ENCODE data around the gene DKKL1.
A peak's percentile ranks its signal among the peaks of the same experiment; 100 is the strongest.

Gene DKKL1

DNA sequence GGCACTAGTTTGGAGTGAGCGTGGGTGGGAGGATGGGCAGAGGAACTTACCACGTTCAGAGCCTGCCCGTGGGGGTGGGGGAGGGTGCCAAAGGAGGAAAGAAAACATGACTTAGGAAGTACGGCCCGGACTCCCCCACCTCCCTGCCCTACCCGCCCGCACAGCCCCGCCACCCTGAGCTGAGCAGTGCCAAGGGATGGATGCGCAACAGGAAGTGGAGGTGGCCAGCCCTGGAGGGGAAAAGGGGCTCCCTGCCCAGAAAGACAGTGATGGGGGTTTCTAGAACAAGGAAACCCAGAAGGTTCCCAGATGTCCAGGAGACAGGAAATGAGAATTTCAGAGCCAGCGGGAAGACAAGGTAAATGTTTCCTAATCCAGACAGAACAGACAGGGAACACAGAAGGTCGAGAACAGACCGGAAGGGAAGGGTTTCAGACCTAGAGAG lies 7.7 kb upstream of the DKKL1 start:
- Histone ChIP-seq H3K27ac (ENCODE audit: low read length) (peak overlapping the region; percentile 27), H3K27me3 (ENCODE audit: low read depth, low read length) (no peaks in the 10 kb centered on the region), H3K9me3 (ENCODE audit: control insufficient read depth in 1 of 2, low read length in 2 of 2) (no peaks in the 10 kb centered on the region), H3K4me1 (ENCODE audit: control insufficient read depth in 1 of 2, insufficient read depth in 2 of 2, low read length in 2 of 2) (peaks cover 0 to 19% of the 10 kb centered on the region in 2 donors), H3K36me3 (ENCODE audit: control insufficient read depth in 1 of 2, insufficient read depth in 2 of 2, low read length in 2 of 2) (peaks cover 4 to 40% of the 10 kb centered on the region in 2 donors), H3K4me3 (ENCODE audit: low read depth in 1 of 2, low read length in 2 of 2) (no peak overlapping the region)

DNA sequence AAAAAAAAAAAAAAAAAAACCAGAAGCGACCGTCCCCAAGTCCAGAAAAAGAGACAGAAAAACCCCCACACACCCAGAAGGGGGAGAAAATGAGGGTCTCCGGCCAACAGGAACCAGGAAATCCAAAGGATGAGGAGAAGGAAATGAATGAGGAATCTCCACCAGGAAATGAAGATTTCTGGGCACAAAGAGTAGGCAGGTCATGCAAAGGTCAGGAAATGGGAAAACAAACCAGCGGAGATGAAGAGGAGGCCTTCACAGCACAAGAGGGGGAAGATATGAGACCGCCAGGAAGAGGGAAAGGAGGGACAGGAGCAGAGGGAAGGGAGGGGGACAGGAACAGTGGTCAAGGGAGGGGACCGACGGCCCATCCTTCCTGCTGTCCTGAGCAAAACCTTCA lies 7.3 kb upstream of the DKKL1 start:
- Histone ChIP-seq H3K27ac (ENCODE audit: low read length) (peak overlapping the region; percentile 27), H3K36me3 (ENCODE audit: control insufficient read depth in 1 of 2, insufficient read depth in 2 of 2, low read length in 2 of 2) (peaks cover 1 to 36% of the 10 kb centered on the region in 2 donors), H3K4me1 (ENCODE audit: control insufficient read depth in 1 of 2, insufficient read depth in 2 of 2, low read length in 2 of 2) (peaks cover 0 to 19% of the 10 kb centered on the region in 2 donors), H3K27me3 (ENCODE audit: low read depth, low read length) (no peaks in the 10 kb centered on the region), H3K4me3 (ENCODE audit: low read depth in 1 of 2, low read length in 2 of 2) (no peak overlapping the region), H3K9me3 (ENCODE audit: control insufficient read depth in 1 of 2, low read length in 2 of 2) (no peaks in the 10 kb centered on the region)

DNA sequence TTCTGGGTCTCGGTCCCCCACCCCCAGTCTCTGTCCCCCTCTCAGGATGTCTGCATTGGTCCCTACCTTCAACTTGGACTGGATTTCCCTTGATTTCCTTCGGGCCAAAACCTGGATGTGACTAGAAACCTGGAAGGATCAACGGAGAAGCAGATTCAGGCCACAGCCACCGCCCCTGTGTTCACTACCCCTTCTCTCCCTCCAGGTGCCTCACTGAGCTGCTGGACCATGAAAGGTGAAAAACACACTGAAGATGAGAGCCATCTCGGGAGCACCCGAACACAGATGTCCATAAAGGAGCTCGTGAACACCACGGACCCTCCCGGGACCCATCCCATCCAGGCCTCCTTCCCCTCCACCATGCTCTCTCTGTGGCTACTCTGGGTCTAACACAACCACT lies 6.5 kb upstream of the DKKL1 start:
- Histone ChIP-seq H3K9me3 (ENCODE audit: control insufficient read depth in 1 of 2, low read length in 2 of 2) (no peaks in the 10 kb centered on the region), H3K27me3 (ENCODE audit: low read depth, low read length) (no peaks in the 10 kb centered on the region), H3K27ac (ENCODE audit: low read length) (no peak overlapping the region), H3K4me3 (ENCODE audit: low read depth in 1 of 2, low read length in 2 of 2) (no peak overlapping the region), H3K4me1 (ENCODE audit: control insufficient read depth in 1 of 2, insufficient read depth in 2 of 2, low read length in 2 of 2) (peaks cover 0 to 19% of the 10 kb centered on the region in 2 donors), H3K36me3 (ENCODE audit: control insufficient read depth in 1 of 2, insufficient read depth in 2 of 2, low read length in 2 of 2) (peaks cover 0 to 33% of the 10 kb centered on the region in 2 donors)

DNA sequence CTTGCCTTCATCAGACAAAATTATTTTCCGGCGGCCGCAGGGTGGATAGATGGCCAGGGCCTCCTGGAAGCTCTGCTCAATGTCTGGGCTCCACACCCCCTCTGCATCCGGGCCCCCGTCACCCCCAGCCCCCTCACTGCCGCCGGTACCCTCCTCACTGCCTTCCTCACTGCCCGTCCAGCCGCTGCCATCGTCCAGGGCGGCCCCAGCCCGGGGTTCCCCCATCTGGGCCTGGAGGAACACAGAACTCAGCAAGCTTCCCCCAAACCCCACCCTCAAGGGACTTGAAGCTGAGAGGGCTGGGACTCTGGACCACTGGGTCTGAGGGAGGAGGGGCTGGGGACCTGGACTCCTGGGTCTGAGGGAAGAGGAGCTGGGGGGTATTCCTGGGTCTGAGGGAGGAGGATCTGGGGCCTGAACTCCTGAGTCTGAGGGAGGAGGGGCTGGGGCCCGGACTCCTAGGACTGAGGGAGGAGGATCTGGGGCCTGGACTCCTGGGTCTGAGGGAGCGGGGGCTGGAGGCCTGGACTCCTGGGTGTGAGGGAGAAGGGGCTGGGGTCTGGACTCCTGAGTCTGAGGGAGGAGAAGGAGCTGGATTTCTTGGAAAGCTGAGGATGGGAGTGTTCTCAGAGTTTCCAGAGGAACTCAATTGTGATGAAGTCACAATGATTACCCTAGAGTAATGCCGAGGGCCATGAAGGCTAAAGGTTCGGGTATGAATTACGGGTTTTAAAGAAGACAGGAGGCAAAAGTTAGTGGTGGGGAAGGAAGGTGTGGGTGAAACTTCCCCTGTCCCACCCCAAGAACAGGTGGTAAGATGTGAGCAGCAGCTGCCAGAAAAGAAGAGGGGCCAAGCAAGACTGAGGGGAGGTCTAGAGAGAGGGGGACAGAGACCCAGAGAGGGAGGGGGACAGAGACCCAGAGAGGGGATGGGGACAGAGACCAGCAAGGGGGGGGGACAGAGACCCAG lies 3.5 kb upstream of the DKKL1 start:
- peak overlapping the region; percentile 85 for H3K27ac ChIP-seq (ENCODE audit: low read length)
- no peaks in the 10 kb centered on the region for H3K27me3 ChIP-seq (ENCODE audit: low read depth, low read length)
- no peak overlapping the region for H3K4me3 ChIP-seq (ENCODE audit: low read depth in 1 of 2, low read length in 2 of 2)

GRCh38 chr19:49361438-49362047 lies 2.1 kb upstream of the DKKL1 start:
- Histone ChIP-seq H3K9me3 (ENCODE audit: control insufficient read depth in 1 of 2, low read length in 2 of 2) (no peaks in the 10 kb centered on the region), H3K4me1 (ENCODE audit: control insufficient read depth in 1 of 2, insufficient read depth in 2 of 2, low read length in 2 of 2) (peaks cover 0 to 21% of the 10 kb centered on the region in 2 donors), H3K4me3 (ENCODE audit: low read depth in 1 of 2, low read length in 2 of 2) (peak overlapping the region; percentile 70 to 80), H3K27me3 (ENCODE audit: low read depth, low read length) (no peaks in the 10 kb centered on the region), H3K27ac (ENCODE audit: low read length) (peak overlapping the region; percentile 87), H3K36me3 (ENCODE audit: control insufficient read depth in 1 of 2, insufficient read depth in 2 of 2, low read length in 2 of 2) (peaks cover 0 to 4% of the 10 kb centered on the region in 2 donors)

More for the DNA sequence above, 3.5 kb upstream of the DKKL1 start:
- H3K9me3 ChIP-seq (ENCODE audit: control insufficient read depth in 1 of 2, low read length in 2 of 2), result no peaks in the 10 kb centered on the region
- peaks cover 0 to 26% of the 10 kb centered on the region in 2 donors for H3K4me1 ChIP-seq (ENCODE audit: control insufficient read depth in 1 of 2, insufficient read depth in 2 of 2, low read length in 2 of 2)
- H3K36me3 ChIP-seq (ENCODE audit: control insufficient read depth in 1 of 2, insufficient read depth in 2 of 2, low read length in 2 of 2), result peaks cover 0 to 11% of the 10 kb centered on the region in 2 donors

GRCh38 chr19:49362048-49362928 lies 1.4 kb upstream of the DKKL1 start, which contains the start of gene TEAD2:
TEAD2 (minus strand) TSS chr19:49362416; CDS start chr19:49360075, 2,341 bp downstream.
- H3K27me3 ChIP-seq (ENCODE audit: low read depth, low read length), result no peaks in the 10 kb centered on the region
- H3K4me3 ChIP-seq (ENCODE audit: low read depth in 1 of 2, low read length in 2 of 2), result peak within 1 kb of the TSS; percentile 70 to 80
- peak within 1 kb of the TSS; percentile 87 for H3K27ac ChIP-seq (ENCODE audit: low read length)
- H3K4me1 ChIP-seq (ENCODE audit: control insufficient read depth in 1 of 2, insufficient read depth in 2 of 2, low read length in 2 of 2), result peaks cover 0 to 14% of the 10 kb centered on the region in 2 donors
- H3K9me3 ChIP-seq (ENCODE audit: control insufficient read depth in 1 of 2, low read length in 2 of 2), result no peaks in the 10 kb centered on the region
- H3K36me3 ChIP-seq (ENCODE audit: control insufficient read depth in 1 of 2, insufficient read depth in 2 of 2, low read length in 2 of 2), result peaks cover 0 to 4% of the 10 kb centered on the region in 2 donors

GRCh38 chr19:49362929-49363267 lies 779 bp upstream of the DKKL1 start:
- H3K36me3 ChIP-seq (ENCODE audit: control insufficient read depth in 1 of 2, insufficient read depth in 2 of 2, low read length in 2 of 2), result peaks cover 0 to 4% of the 10 kb centered on the region in 2 donors
- H3K27ac ChIP-seq (ENCODE audit: low read length), result peak overlapping the region; percentile 58

GRCh38 chr19:49364083-49364737 lies 533 bp downstream of the DKKL1 start:
- Histone ChIP-seq H3K4me1 (ENCODE audit: control insufficient read depth in 1 of 2, insufficient read depth in 2 of 2, low read length in 2 of 2) (peaks cover 0 to 13% of the 10 kb centered on the region in 2 donors), H3K27me3 (ENCODE audit: low read depth, low read length) (no peaks in the 10 kb centered on the region), H3K27ac (ENCODE audit: low read length) (no peak overlapping the region), H3K36me3 (ENCODE audit: control insufficient read depth in 1 of 2, insufficient read depth in 2 of 2, low read length in 2 of 2) (peaks cover 0 to 4% of the 10 kb centered on the region in 2 donors), H3K4me3 (ENCODE audit: low read depth in 1 of 2, low read length in 2 of 2) (peak overlapping the region in 1 of 2 donors; percentile 80), H3K9me3 (ENCODE audit: control insufficient read depth in 1 of 2, low read length in 2 of 2) (peaks cover 0 to 3% of the 10 kb centered on the region in 2 donors)

More at GRCh38 chr19:49362929-49363267, 779 bp upstream of the DKKL1 start:
- Histone ChIP-seq H3K4me3 (ENCODE audit: low read depth in 1 of 2, low read length in 2 of 2) (peak overlapping the region; percentile 70 to 80), H3K9me3 (ENCODE audit: control insufficient read depth in 1 of 2, low read length in 2 of 2) (no peaks in the 10 kb centered on the region), H3K27me3 (ENCODE audit: low read depth, low read length) (no peaks in the 10 kb centered on the region), H3K4me1 (ENCODE audit: control insufficient read depth in 1 of 2, insufficient read depth in 2 of 2, low read length in 2 of 2) (peaks cover 0 to 13% of the 10 kb centered on the region in 2 donors)

- Histone ChIP-seq H3K27me3 (ENCODE audit: low read depth, low read length) (no peaks in the 10 kb centered on the region), H3K36me3 (ENCODE audit: control insufficient read depth in 1 of 2, insufficient read depth in 2 of 2, low read length in 2 of 2) (no peaks in the 10 kb centered on the region), H3K4me1 (ENCODE audit: control insufficient read depth in 1 of 2, insufficient read depth in 2 of 2, low read length in 2 of 2) (peaks cover 0 to 7% of the 10 kb centered on the region in 2 donors), H3K4me3 (ENCODE audit: low read depth in 1 of 2, low read length in 2 of 2) (no peak overlapping the region), H3K9me3 (ENCODE audit: control insufficient read depth in 1 of 2, low read length in 2 of 2) (peaks cover 0 to 7% of the 10 kb centered on the region in 2 donors), H3K27ac (ENCODE audit: low read length) (no peak overlapping the region)
Observed at GRCh38 chr19:49366110-49366509, 2.4 kb downstream of the DKKL1 start.

GRCh38 chr19:49368711-49369358 lies 5.2 kb downstream of the DKKL1 start:
- Histone ChIP-seq H3K27ac (ENCODE audit: low read length) (no peak overlapping the region), H3K4me3 (ENCODE audit: low read depth in 1 of 2, low read length in 2 of 2) (no peak overlapping the region), H3K27me3 (ENCODE audit: low read depth, low read length) (no peaks in the 10 kb centered on the region), H3K9me3 (ENCODE audit: control insufficient read depth in 1 of 2, low read length in 2 of 2) (peaks cover 0 to 7% of the 10 kb centered on the region in 2 donors), H3K4me1 (ENCODE audit: control insufficient read depth in 1 of 2, insufficient read depth in 2 of 2, low read length in 2 of 2) (no peaks in the 10 kb centered on the region), H3K36me3 (ENCODE audit: control insufficient read depth in 1 of 2, insufficient read depth in 2 of 2, low read length in 2 of 2) (no peaks in the 10 kb centered on the region)

Data from muscle layer of duodenum (tissue), 2 donors.